ENCODE measurements around the gene PEDS1. TPM values are rescaled to one million over a fixed set of nuclear protein-coding genes. Genes with fewer than 3 reads are reported as not detected.

The PEDS1 gene
- total and polyA plus RNA-seq, 2 of the 4 experiments (the other 2 are of a cell fraction): 24.0 to 59.9 TPM

DNA sequence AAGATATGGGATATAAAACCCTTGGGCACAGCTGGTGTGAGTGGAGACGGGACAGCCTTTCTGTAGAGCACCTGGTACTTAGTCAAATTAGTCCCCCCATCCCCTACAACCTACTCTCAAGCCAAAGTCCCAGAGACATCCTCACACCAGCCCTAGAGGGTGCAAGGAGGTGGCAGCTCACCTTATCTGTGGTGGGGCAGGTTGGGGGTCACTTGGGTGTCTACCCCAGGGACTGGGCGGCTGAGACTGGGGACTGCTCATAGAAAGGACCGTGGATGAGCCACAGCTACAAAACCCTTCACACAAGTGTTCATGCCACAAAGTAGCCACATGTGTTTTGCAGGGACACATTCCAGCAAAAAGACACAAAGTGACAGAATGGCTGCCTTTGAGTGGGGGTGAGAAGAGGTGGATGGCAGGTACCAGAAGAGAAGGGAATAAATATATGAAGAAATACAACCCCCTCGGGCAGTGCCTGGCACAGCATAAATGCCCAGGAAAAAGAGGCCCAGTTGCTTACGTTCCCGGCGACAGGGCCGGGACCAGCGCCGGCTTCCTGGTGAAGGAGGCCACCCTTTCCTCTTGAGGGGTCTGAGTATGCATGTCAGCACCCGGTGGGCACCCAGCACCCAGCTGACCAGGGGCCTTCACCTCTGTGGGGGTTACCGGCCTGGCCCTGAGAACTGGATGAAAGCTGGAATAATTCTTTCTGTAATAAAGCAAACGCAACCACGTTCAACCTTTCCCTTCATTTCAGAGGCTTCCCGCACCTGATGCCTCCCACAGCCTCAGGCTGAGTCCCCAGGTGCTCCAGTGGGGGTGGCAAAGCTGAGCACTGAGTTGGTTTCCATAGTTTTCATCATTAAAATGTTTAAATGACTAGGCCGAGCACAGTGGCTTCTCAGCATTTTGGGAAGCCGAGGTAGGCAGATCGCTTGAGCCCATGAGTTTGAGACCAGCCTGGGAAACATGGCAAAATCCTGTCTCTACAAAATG is 22.7 kb upstream of the PEDS1 start:
- 100% methylated on average over 3 of the region's 18 CpGs; no CpG with 5 or more reads in 1 of the 2 experiments for WGBS, 2 experiments (ENCODE audit: extremely low coverage in 2 of 2, insufficient read length in 1 of 2)
- no TSS peak for BruUV-seq (replicated peaks)

More for the DNA sequence above, 22.7 kb upstream of the PEDS1 start:
- Histone ChIP-seq H3K79me1 (ENCODE audit: low read depth in 1 of 2, low read length in 2 of 2) (peaks cover 4 to 15% of the 10 kb centered on the region in 2 experiments; a peak in 2 of 4 replicates), H4K20me1 (ENCODE audit: insufficient read depth, low read length) (no peaks in the 10 kb centered on the region), H3K56ac (ENCODE audit: extremely low read depth, insufficient read depth, low read length) (no peak overlapping the region), H3K14ac (replicated peaks; ENCODE audit: low read depth, low read length) (no peak overlapping the region), H3K36me3 (ENCODE audit: control insufficient read depth, insufficient read depth, low read length) (no peaks in the 10 kb centered on the region), H2BK5ac (ENCODE audit: low read depth, low read length, poor library complexity, severe bottlenecking) (no peak overlapping the region), H3K18ac (ENCODE audit: low read depth, low read length) (no peak overlapping the region), H4K91ac (ENCODE audit: insufficient read depth, low read depth, low read length) (no peak overlapping the region), H2BK15ac (ENCODE audit: low read depth, low read length) (no peak overlapping the region), H2BK20ac (ENCODE audit: low read depth, low read length) (no peak overlapping the region), H3K23ac (ENCODE audit: low read depth, low read length) (no peak overlapping the region), H3K9me3 (ENCODE audit: control insufficient read depth, insufficient read depth, low read length) (no peaks in the 10 kb centered on the region), H3K27ac (ENCODE audit: insufficient read depth, low read length) (no peak overlapping the region), H3K4ac (ENCODE audit: low read depth, low read length) (no peak overlapping the region), H2AK5ac (ENCODE audit: low read depth, low read length) (no peak overlapping the region), H4K8ac (ENCODE audit: low read depth in 2 of 2, low read length in 2 of 2) (no peak overlapping the region), H3K4me3 (ENCODE audit: insufficient read depth, low read depth, low read length) (no peak overlapping the region), H3K9me1 (ENCODE audit: insufficient read depth, low read length) (peaks cover 6% of the 10 kb centered on the region; the same call in 1 of the 2 replicates), H3K4me1 (ENCODE audit: control insufficient read depth, insufficient read depth, low read length) (peaks cover 11% of the 10 kb centered on the region), H3K4me2 (ENCODE audit: low read depth, low read length) (no peak overlapping the region), H2AK9ac (replicated peaks; ENCODE audit: low read depth, low read length, poor library complexity) (no peak overlapping the region), H2AFZ (replicated peaks; ENCODE audit: low read length, poor library complexity) (no peak overlapping the region), H3K9ac (ENCODE audit: low read depth, low read length) (no peak overlapping the region), H4K5ac (ENCODE audit: low read depth, low read length) (no peak overlapping the region), H2BK120ac (ENCODE audit: low read depth, low read length) (no peak overlapping the region), H3K27me3 (ENCODE audit: control insufficient read depth, insufficient read depth, low read length) (no peaks in the 10 kb centered on the region)
- intact Hi-C loops (cut with micrococcal nuclease): no loop called here
- in situ Hi-C loops (cut with MboI; ENCODE audit: low sequenced_read_pairs): loop anchor here (5.0 kb wide), 1 partner anchor 194 kb away; the partner anchor contains the start of gene SNAI1
- dilution Hi-C loops (cut with HindIII; ENCODE audit: low sequenced_read_pairs, unreplicated experiment): no loop called here
- CTCF ChIA-PET: interaction anchor here (0.7 kb wide), 1 partner anchor 108 kb away, joined by 3 read pairs; no protein-coding TSS in a partner anchor
- no peak for ATAC-seq (ENCODE audit: low read depth)
- DNase-seq: no peak
- TF ChIP-seq POLR2A (IDR thresholded peaks at IDR 0.05; ENCODE audit: low read depth, low read length) (no peak), RCOR1 (IDR thresholded peaks at IDR 0.05; ENCODE audit: insufficient replicate concordance, low read length) (no peak), SMC3 (IDR thresholded peaks at IDR 0.05; ENCODE audit: low read depth, low read length) (no peak), BHLHE40 (IDR thresholded peaks at IDR 0.05; ENCODE audit: low read depth, low read length) (no peak), MAFK (IDR thresholded peaks at IDR 0.05; ENCODE audit: low read depth, low read length) (no peak)
- TF ChIP-seq, protein P1, sequence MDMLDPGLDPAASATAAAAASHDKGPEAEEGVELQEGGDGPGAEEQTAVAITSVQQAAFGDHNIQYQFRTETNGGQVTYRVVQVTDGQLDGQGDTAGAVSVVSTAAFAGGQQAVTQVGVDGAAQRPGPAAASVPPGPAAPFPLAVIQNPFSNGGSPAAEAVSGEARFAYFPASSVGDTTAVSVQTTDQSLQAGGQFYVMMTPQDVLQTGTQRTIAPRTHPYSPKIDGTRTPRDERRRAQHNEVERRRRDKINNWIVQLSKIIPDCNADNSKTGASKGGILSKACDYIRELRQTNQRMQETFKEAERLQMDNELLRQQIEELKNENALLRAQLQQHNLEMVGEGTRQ (IDR thresholded peaks at IDR 0.05; ENCODE audit: low read depth, low read length): no peak
- POLR2A ChIA-PET (ENCODE audit: unreplicated experiment): no interaction called here

Measured in IMR-90 (cell line).